GM12878 (cell line): Measurements from ENCODE around the gene SKAP1. TPM values are rescaled to one million over a fixed set of nuclear protein-coding genes. Genes with fewer than 3 reads are reported as not detected.

Source experiments
- ATAC-seq: fragments of 200-7000 bp; cut with Tn5 transposase; 3 replicates; pipeline ENCODE4 v1.9.1; 2020; ENCODE audit warnings: mild to moderate bottlenecking, moderate library complexity
- BruUV-seq: library from RNA; stranded (reverse); fragments of 400-500 nt; replicated peaks from 2 replicates; lab custom pipeline; 2021; lab: Mats Ljungman, UMichigan
- CTCF ChIA-PET: fragments of 300-600 bp; sonication (Branson Sonifier 250); formaldehyde crosslinking; extraction: SDS; loops from one replicate; lab custom pipeline; 2021; ENCODE audit warnings: inconsistent platforms; lab: Yijun Ruan, JAX
- POLR2A ChIA-PET: fragments of 350-600 bp; formaldehyde crosslinking; extraction: SDS; loops from one replicate; lab custom pipeline; 2021; ENCODE audit warnings: inconsistent platforms; lab: Charles Lee
- RAD21 ChIA-PET: fragments of 300-600 bp; sonication (Branson Sonifier 250); formaldehyde crosslinking; loops from one replicate; lab custom pipeline; 2023; ENCODE audit warnings: antibody characterized with exemption; ENCODE audit not compliant: unreplicated experiment; lab: Charles Lee
- SMC1A ChIA-PET: fragments of 300-600 bp; sonication (Branson Sonifier 250); formaldehyde crosslinking; loops from one replicate; lab custom pipeline; 2023; ENCODE audit not compliant: unreplicated experiment, uncharacterized antibody; lab: Charles Lee
- DNase-seq: peaks from one replicate; pipeline ENCODE4 v3.0.0-alpha.2; 2011; ENCODE audit warnings: low read depth, low spot score
- FAIRE-seq: peaks from 3 replicates; lab custom pipeline; 2011; peaks lifted over from hg19 to GRCh38; lab: Jason Lieb, UNC
- H2AFZ ChIP-seq: 2 replicates; pipeline ENCODE4 v1.6.0; 2011; ENCODE audit warnings: low read depth, low read length, control low read depth; ENCODE audit not compliant: control insufficient read depth
- H3K27ac ChIP-seq: 2 replicates; pipeline ENCODE4 v1.5.1; 2011; ENCODE audit warnings: control low read depth; ENCODE audit not compliant: control insufficient read depth, insufficient read depth
- H3K27me3 ChIP-seq, 2 experiments: replicated peaks in 1 of 2; 2 replicates each; pipeline versions ENCODE4 v1.6.0 to v1.6.1; 2011; ENCODE audit warnings: low read length in 1 of 2; ENCODE audit not compliant: control insufficient read depth in 2 of 2, insufficient read depth in 2 of 2
- H3K36me3 ChIP-seq, 2 experiments: 2 replicates each; pipeline ENCODE4 v1.5.1; 2011; ENCODE audit warnings: low read length in 1 of 2; ENCODE audit not compliant: control insufficient read depth in 2 of 2, insufficient read depth in 2 of 2
- H3K4me1 ChIP-seq: 2 replicates; pipeline ENCODE4 v1.6.1; 2011; ENCODE audit warnings: mild to moderate bottlenecking, low read length, moderate library complexity, mixed read lengths; ENCODE audit not compliant: control insufficient read depth, insufficient read depth
- H3K4me2 ChIP-seq: 2 replicates; pipeline ENCODE4 v1.6.0; 2011; ENCODE audit warnings: control low read depth; ENCODE audit not compliant: control insufficient read depth, insufficient read depth
- H3K4me3 ChIP-seq: fragments of 200-600 bp; sonication (generic); 2 replicates; pipeline ENCODE4 v1.5.1; 2016
- H3K79me2 ChIP-seq: 2 replicates; pipeline ENCODE4 v1.6.0; 2011; ENCODE audit warnings: low read length; ENCODE audit not compliant: control insufficient read depth, insufficient read depth
- H3K9ac ChIP-seq: 2 replicates; pipeline ENCODE4 v1.8.0; 2011; ENCODE audit warnings: low read length, control low read depth, mixed read lengths; ENCODE audit not compliant: control insufficient read depth, insufficient read depth
- H3K9me3 ChIP-seq: replicated peaks from 3 replicates; pipeline ENCODE4 v1.5.1; 2011; ENCODE audit warnings: mild to moderate bottlenecking, low read length; ENCODE audit not compliant: control insufficient read depth, insufficient read depth
- H4K20me1 ChIP-seq: 2 replicates; pipeline ENCODE4 v1.6.0; 2011; ENCODE audit not compliant: control insufficient read depth, insufficient read depth
- BACH1 ChIP-seq: fragments of 450-650 bp; IDR thresholded peaks from 2 replicates; pipeline ENCODE4 v1.6.1; 2017; ENCODE audit warnings: mild to moderate bottlenecking, borderline replicate concordance
- CREM ChIP-seq: IDR thresholded peaks from 2 replicates; pipeline ENCODE4 v1.6.1; 2014; ENCODE audit warnings: antibody characterized with exemption, low read depth
- DPF2 ChIP-seq: fragments of 450-650 bp; IDR thresholded peaks from 2 replicates; pipeline ENCODE4 v1.6.1; 2017; ENCODE audit warnings: mild to moderate bottlenecking
- MTA2 ChIP-seq: fragments of 450-650 bp; IDR thresholded peaks from 2 replicates; pipeline ENCODE4 v1.6.1; 2016; ENCODE audit warnings: low read depth, mild to moderate bottlenecking, moderate library complexity
- MYB ChIP-seq: fragments of 150-350 bp; IDR thresholded peaks from 2 replicates; pipeline ENCODE4 v1.6.1; 2014; ENCODE audit warnings: mild to moderate bottlenecking, low read depth, low read length, borderline replicate concordance
- NBN ChIP-seq: fragments of 450-650 bp; IDR thresholded peaks from 2 replicates; pipeline ENCODE4 v1.6.1; 2016
- POLR2A ChIP-seq: IDR thresholded peaks from 2 replicates; pipeline ENCODE4 v1.6.1; 2011; ENCODE audit warnings: low read depth, mild to moderate bottlenecking, low read length
- RAD51 ChIP-seq: fragments of 450-650 bp; IDR thresholded peaks from 2 replicates; pipeline ENCODE4 v1.6.1; 2016; ENCODE audit warnings: moderate library complexity, mild to moderate bottlenecking, inconsistent platforms
- RELA ChIP-seq: fragments of 450-650 bp; IDR thresholded peaks from 2 replicates; pipeline ENCODE4 v1.8.0; 2014; ENCODE audit warnings: borderline replicate concordance; ENCODE audit not compliant: partially characterized antibody
- ZBTB4 ChIP-seq: fragments of 450-650 bp; formaldehyde crosslinking; IDR thresholded peaks from 2 replicates; pipeline ENCODE4 v1.4.0; 2022; ENCODE audit warnings: mild to moderate bottlenecking, moderate library complexity
- WGBS: methylation state at CpG from one replicate; pipeline ENCODE4 v1.1.6; 2016; ENCODE audit warnings: low lambda C conversion rate; ENCODE audit not compliant: insufficient replicate concordance, insufficient coverage; ENCODE audit errors: missing lambda C conversion rate; 5-methylcytosine and 5-hydroxymethylcytosine counted together
- in situ Hi-C: fragments of 300-500 bp; cut with MboI; formaldehyde crosslinking; loops from 9 replicates; pipeline ENCODE4 v1.14.3; 2018; ENCODE audit warnings: mixed read lengths
- intact Hi-C: fragments of 100-400 bp; cut with micrococcal nuclease; formaldehyde crosslinking; loops from one replicate; pipeline ENCODE4 v1.14.2; 2022; ENCODE audit not compliant: unreplicated experiment
- polyA plus RNA-seq, 11 experiments: library from polyadenylated mRNA; depleted of rRNA in 4 of 11; unstranded in 6 of 11; stranded (reverse) in 5 of 11; fragments of >200 nt; fragmentation: Nextera tagmentation in 4 of 11; fragmentation: Illumina TruSeq in 1 of 11; extraction: Ambion mirVana in 4 of 11; extraction: Trizol in 1 of 11; gene quantifications; 1 replicate in 1 of 11; 2 replicates in 10 of 11; pipeline versions ENCODE4 v1.2.1 to v1.2.3, GENCODE V29; 2011 to 2016; ENCODE audit warnings: inconsistent platforms in 2 of 11, missing spikeins in 2 of 11, low read depth in 1 of 11
- total RNA-seq, 4 experiments: library from RNA; depleted of rRNA in 3 of 4; stranded (reverse); fragments of >200 nt in 3 of 4; fragmentation: Illumina TruSeq in 1 of 4; extraction: Trizol in 1 of 4; gene quantifications; 2 replicates each; pipeline versions ENCODE4 v1.2.1 to v1.2.3, GENCODE V29; 2013 to 2021
- TF ChIP-seq, protein P1 (sequence below): IDR thresholded peaks from 2 replicates; pipeline ENCODE4 v1.6.1; 2012; ENCODE audit warnings: low read depth, low read length, improper control_type of control experiment
- TF ChIP-seq, protein P2 (sequence below): fragments of 450-650 bp; IDR thresholded peaks from 2 replicates; pipeline ENCODE4 v1.6.1; 2017; ENCODE audit warnings: antibody characterized with exemption, mild to moderate bottlenecking, moderate library complexity
- TF ChIP-seq, protein P3 (sequence below), 3 experiments: IDR thresholded peaks in 2 of 3; conservative IDR thresholded peaks in 1 of 3; 2 replicates each; pipeline ENCODE4 v1.5.1; 2011; ENCODE audit warnings: low read depth in 3 of 3, low read length in 3 of 3, mild to moderate bottlenecking in 3 of 3, control low read depth in 2 of 3, moderate library complexity in 2 of 3, inconsistent platforms in 1 of 3, mixed read lengths in 1 of 3; ENCODE audit not compliant: control insufficient read depth in 2 of 3, insufficient read depth in 1 of 3; ENCODE audit errors: extremely low read depth in 1 of 3

SKAP1 gene
- total and polyA plus RNA-seq, 10 of the 15 experiments (the other 5 are each of a cell fraction or from before 2014, with no cell fraction given), result 17.1 to 97.6 (median 35.9) TPM

GRCh38 chr17:48314716-48315115 is 115.3 kb downstream of the SKAP1 start:
- BruUV-seq, result no TSS peak
- peaks cover 0 to 2% of the 10 kb centered on the region in 2 experiments; a peak in 3 of 4 replicates for H3K36me3 ChIP-seq
- H3K27me3 ChIP-seq, result no peaks in the 10 kb centered on the region
- no peaks in the 10 kb centered on the region for H4K20me1 ChIP-seq
- H3K4me1 ChIP-seq, result no peaks in the 10 kb centered on the region
- ATAC-seq (no peak), FAIRE-seq (no peak), DNase-seq (no peak)
- no peak overlapping the region for H3K4me2 ChIP-seq
- H3K79me2 ChIP-seq, result no peaks in the 10 kb centered on the region
- 64% methylated on average over 2 of the region's 2 CpGs for WGBS
- H3K9me3 ChIP-seq, result no peaks in the 10 kb centered on the region
- intact Hi-C loops (no loop called here), in situ Hi-C loops (no loop called here)
- H3K27ac ChIP-seq, result no peak overlapping the region
- H2AFZ ChIP-seq, result no peak overlapping the region
- ChIA-PET RAD21 (no interaction called here), CTCF (no interaction called here), POLR2A (no interaction called here), SMC1A (no interaction called here)
- no peak overlapping the region for H3K4me3 ChIP-seq
- H3K9ac ChIP-seq, result no peak overlapping the region
- TF ChIP-seq, protein P1, sequence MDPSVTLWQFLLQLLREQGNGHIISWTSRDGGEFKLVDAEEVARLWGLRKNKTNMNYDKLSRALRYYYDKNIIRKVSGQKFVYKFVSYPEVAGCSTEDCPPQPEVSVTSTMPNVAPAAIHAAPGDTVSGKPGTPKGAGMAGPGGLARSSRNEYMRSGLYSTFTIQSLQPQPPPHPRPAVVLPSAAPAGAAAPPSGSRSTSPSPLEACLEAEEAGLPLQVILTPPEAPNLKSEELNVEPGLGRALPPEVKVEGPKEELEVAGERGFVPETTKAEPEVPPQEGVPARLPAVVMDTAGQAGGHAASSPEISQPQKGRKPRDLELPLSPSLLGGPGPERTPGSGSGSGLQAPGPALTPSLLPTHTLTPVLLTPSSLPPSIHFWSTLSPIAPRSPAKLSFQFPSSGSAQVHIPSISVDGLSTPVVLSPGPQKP, result no peak
- TF ChIP-seq NBN (no peak), MYB (no peak), POLR2A (no peak), CREM (no peak), BACH1 (no peak), RELA (no peak), ZBTB4 (CRISPR knock-in tag) (no peak), MTA2 (no peak), RAD51 (no peak), DPF2 (no peak)
- TF ChIP-seq, protein P2, sequence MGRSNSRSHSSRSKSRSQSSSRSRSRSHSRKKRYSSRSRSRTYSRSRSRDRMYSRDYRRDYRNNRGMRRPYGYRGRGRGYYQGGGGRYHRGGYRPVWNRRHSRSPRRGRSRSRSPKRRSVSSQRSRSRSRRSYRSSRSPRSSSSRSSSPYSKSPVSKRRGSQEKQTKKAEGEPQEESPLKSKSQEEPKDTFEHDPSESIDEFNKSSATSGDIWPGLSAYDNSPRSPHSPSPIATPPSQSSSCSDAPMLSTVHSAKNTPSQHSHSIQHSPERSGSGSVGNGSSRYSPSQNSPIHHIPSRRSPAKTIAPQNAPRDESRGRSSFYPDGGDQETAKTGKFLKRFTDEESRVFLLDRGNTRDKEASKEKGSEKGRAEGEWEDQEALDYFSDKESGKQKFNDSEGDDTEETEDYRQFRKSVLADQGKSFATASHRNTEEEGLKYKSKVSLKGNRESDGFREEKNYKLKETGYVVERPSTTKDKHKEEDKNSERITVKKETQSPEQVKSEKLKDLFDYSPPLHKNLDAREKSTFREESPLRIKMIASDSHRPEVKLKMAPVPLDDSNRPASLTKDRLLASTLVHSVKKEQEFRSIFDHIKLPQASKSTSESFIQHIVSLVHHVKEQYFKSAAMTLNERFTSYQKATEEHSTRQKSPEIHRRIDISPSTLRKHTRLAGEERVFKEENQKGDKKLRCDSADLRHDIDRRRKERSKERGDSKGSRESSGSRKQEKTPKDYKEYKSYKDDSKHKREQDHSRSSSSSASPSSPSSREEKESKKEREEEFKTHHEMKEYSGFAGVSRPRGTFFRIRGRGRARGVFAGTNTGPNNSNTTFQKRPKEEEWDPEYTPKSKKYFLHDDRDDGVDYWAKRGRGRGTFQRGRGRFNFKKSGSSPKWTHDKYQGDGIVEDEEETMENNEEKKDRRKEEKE, result no peak
- TF ChIP-seq, protein P3, sequence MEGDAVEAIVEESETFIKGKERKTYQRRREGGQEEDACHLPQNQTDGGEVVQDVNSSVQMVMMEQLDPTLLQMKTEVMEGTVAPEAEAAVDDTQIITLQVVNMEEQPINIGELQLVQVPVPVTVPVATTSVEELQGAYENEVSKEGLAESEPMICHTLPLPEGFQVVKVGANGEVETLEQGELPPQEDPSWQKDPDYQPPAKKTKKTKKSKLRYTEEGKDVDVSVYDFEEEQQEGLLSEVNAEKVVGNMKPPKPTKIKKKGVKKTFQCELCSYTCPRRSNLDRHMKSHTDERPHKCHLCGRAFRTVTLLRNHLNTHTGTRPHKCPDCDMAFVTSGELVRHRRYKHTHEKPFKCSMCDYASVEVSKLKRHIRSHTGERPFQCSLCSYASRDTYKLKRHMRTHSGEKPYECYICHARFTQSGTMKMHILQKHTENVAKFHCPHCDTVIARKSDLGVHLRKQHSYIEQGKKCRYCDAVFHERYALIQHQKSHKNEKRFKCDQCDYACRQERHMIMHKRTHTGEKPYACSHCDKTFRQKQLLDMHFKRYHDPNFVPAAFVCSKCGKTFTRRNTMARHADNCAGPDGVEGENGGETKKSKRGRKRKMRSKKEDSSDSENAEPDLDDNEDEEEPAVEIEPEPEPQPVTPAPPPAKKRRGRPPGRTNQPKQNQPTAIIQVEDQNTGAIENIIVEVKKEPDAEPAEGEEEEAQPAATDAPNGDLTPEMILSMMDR (IDR thresholded peaks at IDR 0.05 in 2 of 3, conservative IDR thresholded peaks at IDR 0.05 in 1 of 3; ENCODE audit: control insufficient read depth in 2 of 3, extremely low read depth in 1 of 3, insufficient read depth in 1 of 3, low read depth in 3 of 3, low read length in 3 of 3), result no peak
